Caki2 (cell line): ENCODE data around the gene CORO6. TPM values are rescaled to one million over a fixed set of nuclear protein-coding genes. Genes with fewer than 3 reads are reported as not detected.

ENCODE experiments used
- DNase-seq: peaks from one replicate; pipeline ENCODE4 v3.0.0-alpha.2; 2015; ENCODE audit warnings: low read depth
- in situ Hi-C: cut with HindIII; loops from 2 replicates; pipeline ENCODE4 v1.10.0; 2016; ENCODE audit warnings: low sequenced_read_pairs, low pct_unique_long_range_greater_than_20kb, mixed read lengths
- total RNA-seq: library from RNA; depleted of rRNA; stranded (reverse); fragments of >200 nt; shearing (Covaris generic); gene quantifications from 2 replicates; pipeline ENCODE4 v1.2.3, GENCODE V29; 2014; ENCODE audit warnings: low replicate concordance

CORO6 gene
- total RNA-seq, 1 experiment from 2014 or later = 0.95 TPM

- in situ Hi-C loops = no loop called here
- DNase-seq = no peak
Observed at GRCh38 chr17:29595943-29596774, 26.6 kb downstream of the CORO6 start.

- DNase-seq = no peak
- in situ Hi-C loops = no loop called here
Observed at GRCh38 chr17:29595107-29595942, 27.4 kb downstream of the CORO6 start.

- no peak for DNase-seq
- in situ Hi-C loops = no loop called here
Observed at GRCh38 chr17:29594519-29595090, 28.1 kb downstream of the CORO6 start.

GRCh38 chr17:29593591-29594518 is 28.9 kb downstream of the CORO6 start:
- peak; percentile 27 for DNase-seq
- in situ Hi-C loops = no loop called here

- peak; percentile 41 for DNase-seq
- in situ Hi-C loops = no loop called here
Observed at GRCh38 chr17:29592850-29593551, 29.7 kb downstream of the CORO6 start, which contains the start of gene ANKRD13B. ANKRD13B (plus strand) TSS chr17:29593132; CDS start chr17:29593622, 490 bp downstream.

GRCh38 chr17:29591737-29592608 is 30.7 kb downstream of the CORO6 start:
- peak; percentile 98 for DNase-seq
- in situ Hi-C loops = no loop called here

GRCh38 chr17:29591146-29591736 is 31.5 kb downstream of the CORO6 start:
- no peak for DNase-seq

GRCh38 chr17:29590411-29591145 is 32.1 kb downstream of the CORO6 start:
- no peak for DNase-seq
- in situ Hi-C loops = no loop called here

More at GRCh38 chr17:29591146-29591736, 31.5 kb downstream of the CORO6 start:
- in situ Hi-C loops = no loop called here

- in situ Hi-C loops = no loop called here
- DNase-seq = peak; percentile 92
Observed at GRCh38 chr17:29589524-29590410, 32.9 kb downstream of the CORO6 start, which contains the start of gene GIT1. GIT1 (minus strand) TSS chr17:29589648; CDS start chr17:29589378, 270 bp downstream.

- in situ Hi-C loops = no loop called here
- DNase-seq = no peak
Observed at GRCh38 chr17:29588562-29589411, 33.9 kb downstream of the CORO6 start.

GRCh38 chr17:29588017-29588561 is 34.6 kb downstream of the CORO6 start:
- in situ Hi-C loops = no loop called here
- DNase-seq = no peak

GRCh38 chr17:29587591-29587990 is 35.1 kb downstream of the CORO6 start:
- DNase-seq = no peak
- in situ Hi-C loops = no loop called here

GRCh38 chr17:29586676-29587469 is 35.8 kb downstream of the CORO6 start:
- in situ Hi-C loops = no loop called here
- DNase-seq = no peak
